Mesenchymal stem cell (in vitro differentiated cells and primary cell): ENCODE measurements around the gene MB21D2.

Source experiments
- DNase-seq: peaks from one replicate; pipeline ENCODE4 v3.0.0-alpha.2; 2013
- H2AFZ ChIP-seq: one replicate; pipeline ENCODE4 v1.6.1; 2013; ENCODE audit warnings: low read depth, mild to moderate bottlenecking, control low read depth, inconsistent platforms, low read length, moderate library complexity
- H2AK5ac ChIP-seq: 2 replicates; pipeline ENCODE4 v1.6.1; 2013; ENCODE audit warnings: low read length, moderate library complexity, mild to moderate bottlenecking, inconsistent platforms; ENCODE audit not compliant: severe bottlenecking
- H2BK120ac ChIP-seq: one replicate; pipeline ENCODE4 v1.6.1; 2013; ENCODE audit warnings: low read depth, mild to moderate bottlenecking, inconsistent platforms, low read length, moderate library complexity
- H2BK12ac ChIP-seq, 2 experiments: one replicate each; pipeline ENCODE4 v1.6.1; 2013; ENCODE audit warnings: inconsistent platforms in 2 of 2, low read length in 2 of 2, mild to moderate bottlenecking in 2 of 2, moderate library complexity in 2 of 2, control low read depth in 1 of 2
- H2BK15ac ChIP-seq: one replicate; pipeline ENCODE4 v1.6.1; 2013; ENCODE audit warnings: mild to moderate bottlenecking, low read depth, inconsistent platforms; ENCODE audit not compliant: poor library complexity, severe bottlenecking
- H2BK5ac ChIP-seq: 2 replicates; pipeline ENCODE4 v1.6.1; 2013; ENCODE audit warnings: low read depth, mild to moderate bottlenecking, low read length, control low read depth, inconsistent platforms; ENCODE audit not compliant: poor library complexity, severe bottlenecking
- H3K14ac ChIP-seq, 2 experiments: one replicate each; pipeline ENCODE4 v1.6.1; 2013; ENCODE audit warnings: inconsistent platforms in 2 of 2, low read length in 2 of 2, control low read depth in 1 of 2, mild to moderate bottlenecking in 1 of 2, moderate library complexity in 1 of 2
- H3K18ac ChIP-seq, 2 experiments: one replicate each; pipeline ENCODE4 v1.6.1; 2013; ENCODE audit warnings: inconsistent platforms in 2 of 2, low read length in 2 of 2, control low read depth in 1 of 2, low read depth in 1 of 2, mild to moderate bottlenecking in 1 of 2
- H3K23ac ChIP-seq, 2 experiments: one replicate each; pipeline ENCODE4 v1.6.1; 2013; ENCODE audit warnings: inconsistent platforms in 2 of 2, low read length in 2 of 2, mild to moderate bottlenecking in 2 of 2, moderate library complexity in 2 of 2, control low read depth in 1 of 2
- H3K27ac ChIP-seq: 2 replicates; pipeline ENCODE4 v1.5.1; 2013; ENCODE audit warnings: mild to moderate bottlenecking, moderate library complexity, low read length, control low read depth, inconsistent platforms; ENCODE audit not compliant: poor library complexity, severe bottlenecking
- H3K27me3 ChIP-seq, 2 experiments: 2 replicates each; pipeline versions ENCODE4 v1.6.1 to v1.7.0; 2013; ENCODE audit warnings: low read length in 2 of 2, mild to moderate bottlenecking in 2 of 2, moderate library complexity in 2 of 2, control low read depth in 1 of 2, inconsistent platforms in 1 of 2; ENCODE audit not compliant: control insufficient read depth in 1 of 2, insufficient read depth in 1 of 2
- H3K36me3 ChIP-seq, 2 experiments: 2 replicates each; pipeline versions ENCODE4 v1.6.1 to v1.7.0; 2013; ENCODE audit warnings: low read length in 2 of 2, control low read depth in 1 of 2, inconsistent platforms in 1 of 2, low read depth in 1 of 2, mild to moderate bottlenecking in 1 of 2; ENCODE audit not compliant: insufficient read depth in 2 of 2, control insufficient read depth in 1 of 2
- H3K4ac ChIP-seq, 2 experiments: one replicate each; pipeline ENCODE4 v1.6.1; 2013; ENCODE audit warnings: inconsistent platforms in 2 of 2, low read length in 2 of 2, mild to moderate bottlenecking in 2 of 2, moderate library complexity in 2 of 2, control low read depth in 1 of 2, low read depth in 1 of 2
- H3K4me1 ChIP-seq: 2 replicates; pipeline ENCODE4 v1.6.1; 2013; ENCODE audit warnings: low read depth, low read length, control low read depth; ENCODE audit not compliant: control insufficient read depth, insufficient read depth
- H3K4me2 ChIP-seq: 2 replicates; pipeline ENCODE4 v1.6.1; 2013; ENCODE audit warnings: low read length, mild to moderate bottlenecking, inconsistent platforms; ENCODE audit not compliant: poor library complexity, severe bottlenecking
- H3K4me3 ChIP-seq, 2 experiments: 2 replicates each; pipeline versions ENCODE4 v1.5.1 to v1.7.0; 2013; ENCODE audit warnings: low read length in 2 of 2, mild to moderate bottlenecking in 2 of 2, control low read depth in 1 of 2, low read depth in 1 of 2; ENCODE audit not compliant: insufficient read depth in 1 of 2
- H3K79me1 ChIP-seq: replicated peaks from 2 replicates; pipeline ENCODE4 v1.6.1; 2013; ENCODE audit warnings: mild to moderate bottlenecking, control low read depth, low read length, inconsistent platforms; ENCODE audit not compliant: poor library complexity, severe bottlenecking
- H3K9ac ChIP-seq: 2 replicates; pipeline ENCODE4 v1.7.0; 2013; ENCODE audit warnings: mild to moderate bottlenecking, low read length, moderate library complexity
- H3K9me3 ChIP-seq: 2 replicates; pipeline ENCODE4 v1.7.0; 2013; ENCODE audit warnings: mild to moderate bottlenecking, low read length; ENCODE audit not compliant: control insufficient read depth
- H4K8ac ChIP-seq: one replicate; pipeline ENCODE4 v1.6.1; 2013; ENCODE audit warnings: inconsistent platforms, mild to moderate bottlenecking, low read length, moderate library complexity
- H4K91ac ChIP-seq: one replicate; pipeline ENCODE4 v1.6.1; 2013; ENCODE audit warnings: mild to moderate bottlenecking, low read length, inconsistent platforms
- WGBS: methylation state at CpG from one replicate; pipeline ENCODE4 v1.1.7; 2013; ENCODE audit warnings: mixed read lengths; 5-methylcytosine and 5-hydroxymethylcytosine counted together

MB21D2 gene

GRCh38 chr3:192958219-192958872 is 40.7 kb upstream of the MB21D2 start:
- Histone ChIP-seq H3K18ac (no peak overlapping the region), H3K27me3 (no peaks in the 10 kb centered on the region), H3K27ac (no peak overlapping the region), H3K9ac (peak overlapping the region; percentile 39), H4K91ac (no peak overlapping the region), H2AFZ (no peak overlapping the region), H3K4me2 (no peak overlapping the region), H4K8ac (no peak overlapping the region), H2BK12ac (no peak overlapping the region), H2BK15ac (no peak overlapping the region), H3K14ac (no peak overlapping the region), H3K4me1 (no peaks in the 10 kb centered on the region), H3K4ac (no peak overlapping the region), H2BK5ac (no peak overlapping the region), H3K9me3 (no peaks in the 10 kb centered on the region), H3K36me3 (no peaks in the 10 kb centered on the region), H2BK120ac (no peak overlapping the region), H2AK5ac (no peak overlapping the region), H3K23ac (no peak overlapping the region), H3K79me1 (no peaks in the 10 kb centered on the region), H3K4me3 (peak overlapping the region in 1 of 2 experiments; percentile 74)
- no peak for DNase-seq

- Histone ChIP-seq H3K4me2 (no peak overlapping the region), H3K23ac (no peak overlapping the region), H2AK5ac (no peak overlapping the region), H3K4ac (no peak overlapping the region), H3K9me3 (no peaks in the 10 kb centered on the region), H3K18ac (no peak overlapping the region), H2BK15ac (no peak overlapping the region), H2AFZ (no peak overlapping the region), H3K14ac (no peak overlapping the region), H4K91ac (no peak overlapping the region), H2BK120ac (no peak overlapping the region), H3K4me3 (peak overlapping the region in 1 of 2 experiments; percentile 74), H4K8ac (no peak overlapping the region), H3K4me1 (no peaks in the 10 kb centered on the region), H2BK12ac (no peak overlapping the region), H3K79me1 (no peaks in the 10 kb centered on the region), H2BK5ac (no peak overlapping the region), H3K27ac (no peak overlapping the region), H3K27me3 (no peaks in the 10 kb centered on the region), H3K36me3 (no peaks in the 10 kb centered on the region), H3K9ac (peak overlapping the region; percentile 39)
- 90% methylated on average over 3 of the region's 6 CpGs for WGBS
- DNase-seq, result peak; percentile 91
These were observed 39.9 kb upstream of the MB21D2 start for GRCh38 chr3:192957441-192958021.

GRCh38 chr3:192953926-192954325 is 36.3 kb upstream of the MB21D2 start:
- H3K9ac ChIP-seq, result no peak overlapping the region
- H3K9me3 ChIP-seq, result no peaks in the 10 kb centered on the region
- no peak overlapping the region for H3K4me3 ChIP-seq
- H4K8ac ChIP-seq, result no peak overlapping the region
- H3K4me1 ChIP-seq, result no peaks in the 10 kb centered on the region
- no peaks in the 10 kb centered on the region for H3K36me3 ChIP-seq
- DNase-seq, result no peak
- H4K91ac ChIP-seq, result no peak overlapping the region
- no peak overlapping the region for H3K18ac ChIP-seq
- H2BK12ac ChIP-seq, result no peak overlapping the region
- no peak overlapping the region for H3K23ac ChIP-seq
- no peak overlapping the region for H2AK5ac ChIP-seq
- 97% methylated on average over 4 of the region's 5 CpGs for WGBS
- no peaks in the 10 kb centered on the region for H3K79me1 ChIP-seq
- H2BK120ac ChIP-seq, result no peak overlapping the region
- no peaks in the 10 kb centered on the region for H3K27me3 ChIP-seq
- no peak overlapping the region for H3K27ac ChIP-seq
- H3K14ac ChIP-seq, result no peak overlapping the region
- H2AFZ ChIP-seq, result no peak overlapping the region
- H2BK5ac ChIP-seq, result no peak overlapping the region
- no peak overlapping the region for H2BK15ac ChIP-seq
- H3K4ac ChIP-seq, result no peak overlapping the region
- no peak overlapping the region for H3K4me2 ChIP-seq

- Histone ChIP-seq H2BK12ac (no peak overlapping the region), H3K4me1 (no peaks in the 10 kb centered on the region), H3K4ac (no peak overlapping the region), H4K8ac (no peak overlapping the region), H3K9me3 (no peaks in the 10 kb centered on the region), H3K27me3 (no peaks in the 10 kb centered on the region), H3K79me1 (no peaks in the 10 kb centered on the region), H2BK120ac (no peak overlapping the region), H3K27ac (no peak overlapping the region), H2BK15ac (no peak overlapping the region), H3K4me2 (no peak overlapping the region), H3K9ac (no peak overlapping the region), H3K36me3 (no peaks in the 10 kb centered on the region), H3K18ac (no peak overlapping the region), H3K14ac (no peak overlapping the region), H2BK5ac (no peak overlapping the region), H2AFZ (no peak overlapping the region), H3K4me3 (no peak overlapping the region), H2AK5ac (no peak overlapping the region), H4K91ac (no peak overlapping the region), H3K23ac (no peak overlapping the region)
- DNase-seq, result no peak
- no CpG with 5 or more reads among the region's 1 CpG for WGBS
These were observed 29.8 kb upstream of the MB21D2 start for GRCh38 chr3:192947421-192947820.
